ENCODE results near the gene SLC6A5. TPM values are rescaled to one million over a fixed set of nuclear protein-coding genes. Genes with fewer than 3 reads are reported as not detected.

Gene SLC6A5
- total RNA-seq, 4 donors from 2014 or later = not detected

DNA sequence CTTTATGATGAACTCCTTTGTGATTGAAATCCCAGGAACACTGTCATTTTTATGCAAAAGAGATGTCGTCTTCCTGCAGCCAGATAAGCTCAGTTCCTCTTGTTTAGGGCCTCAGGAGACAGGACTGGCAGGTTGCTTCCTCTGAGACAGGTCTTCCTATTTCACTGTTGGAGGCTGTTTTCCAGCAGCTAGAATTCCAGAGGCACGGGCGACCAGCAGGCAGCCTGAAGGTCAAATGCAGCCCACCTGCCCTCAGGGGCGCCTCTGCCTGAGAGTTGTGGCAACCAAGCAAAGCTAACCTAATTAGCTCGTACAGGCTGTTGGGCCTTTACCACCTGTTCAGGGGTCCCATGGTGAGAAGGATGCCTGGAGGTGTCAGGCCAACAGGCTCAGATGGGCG is 22.3 kb downstream of the SLC6A5 start:
- Histone ChIP-seq H3K36me3 (no peaks in the 10 kb centered on the region), H3K4me1 (no peaks in the 10 kb centered on the region), H3K27me3 (peaks cover 0 to 15% (median 0%) of the 10 kb centered on the region in 4 donors), H3K9me3 (no peaks in the 10 kb centered on the region), H3K27ac (replicated peaks in 1 of 4) (no peak overlapping the region), H3K4me3 (no peak overlapping the region)
- WGBS = 33% methylated on average over 6 of the region's 6 CpGs
- intact Hi-C loops (cut with DNase I) = no loop called here
- TF ChIP-seq EP300 (IDR thresholded peaks at IDR 0.05) (no peak), POLR2AphosphoS5 (IDR thresholded peaks at IDR 0.05) (no peak), POLR2A (IDR thresholded peaks at IDR 0.05; ENCODE audit: low read depth) (no peak)
- TF ChIP-seq, protein P1, sequence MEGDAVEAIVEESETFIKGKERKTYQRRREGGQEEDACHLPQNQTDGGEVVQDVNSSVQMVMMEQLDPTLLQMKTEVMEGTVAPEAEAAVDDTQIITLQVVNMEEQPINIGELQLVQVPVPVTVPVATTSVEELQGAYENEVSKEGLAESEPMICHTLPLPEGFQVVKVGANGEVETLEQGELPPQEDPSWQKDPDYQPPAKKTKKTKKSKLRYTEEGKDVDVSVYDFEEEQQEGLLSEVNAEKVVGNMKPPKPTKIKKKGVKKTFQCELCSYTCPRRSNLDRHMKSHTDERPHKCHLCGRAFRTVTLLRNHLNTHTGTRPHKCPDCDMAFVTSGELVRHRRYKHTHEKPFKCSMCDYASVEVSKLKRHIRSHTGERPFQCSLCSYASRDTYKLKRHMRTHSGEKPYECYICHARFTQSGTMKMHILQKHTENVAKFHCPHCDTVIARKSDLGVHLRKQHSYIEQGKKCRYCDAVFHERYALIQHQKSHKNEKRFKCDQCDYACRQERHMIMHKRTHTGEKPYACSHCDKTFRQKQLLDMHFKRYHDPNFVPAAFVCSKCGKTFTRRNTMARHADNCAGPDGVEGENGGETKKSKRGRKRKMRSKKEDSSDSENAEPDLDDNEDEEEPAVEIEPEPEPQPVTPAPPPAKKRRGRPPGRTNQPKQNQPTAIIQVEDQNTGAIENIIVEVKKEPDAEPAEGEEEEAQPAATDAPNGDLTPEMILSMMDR (IDR thresholded peaks at IDR 0.05) = no peak
- no peak for DNase-seq (ENCODE audit: extremely low spot score)

DNA sequence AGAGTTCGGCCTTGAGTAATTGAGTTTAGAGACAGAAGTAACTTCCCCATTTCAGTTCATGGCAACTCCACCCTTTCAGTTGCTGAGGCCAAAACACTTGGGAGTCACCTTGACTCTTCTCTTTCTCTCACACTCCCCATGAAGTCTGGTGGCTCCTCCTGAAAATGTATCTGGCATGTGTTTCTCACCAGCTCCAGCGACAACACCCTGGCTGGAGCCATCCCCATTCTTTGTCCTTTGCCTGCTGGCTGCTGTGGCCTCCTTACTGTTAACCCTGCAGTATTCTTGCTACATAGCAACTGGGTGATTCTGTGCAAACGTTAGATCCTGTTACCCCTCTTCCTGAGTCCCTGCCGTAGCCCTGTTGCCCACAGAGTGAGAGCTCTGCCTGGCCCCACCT is 23.8 kb downstream of the SLC6A5 start:
- H3K4me1 ChIP-seq = no peaks in the 10 kb centered on the region
- WGBS = 42% methylated on average over 4 of the region's 4 CpGs
- H3K4me3 ChIP-seq = no peak overlapping the region
- H3K9me3 ChIP-seq = no peaks in the 10 kb centered on the region
- no peaks in the 10 kb centered on the region for H3K36me3 ChIP-seq
- H3K27me3 ChIP-seq = peaks cover 0 to 3% (median 0%) of the 10 kb centered on the region in 4 donors
- no peak for DNase-seq (ENCODE audit: extremely low spot score)
- intact Hi-C loops (cut with DNase I) = no loop called here
- TF ChIP-seq EP300 (IDR thresholded peaks at IDR 0.05) = no peak
- TF ChIP-seq, protein P1 (IDR thresholded peaks at IDR 0.05) = no peak
- TF ChIP-seq POLR2A (IDR thresholded peaks at IDR 0.05; ENCODE audit: low read depth) = no peak
- no peak for TF ChIP-seq POLR2AphosphoS5 (IDR thresholded peaks at IDR 0.05)
- no peak overlapping the region for H3K27ac ChIP-seq (replicated peaks in 1 of 4)

DNA sequence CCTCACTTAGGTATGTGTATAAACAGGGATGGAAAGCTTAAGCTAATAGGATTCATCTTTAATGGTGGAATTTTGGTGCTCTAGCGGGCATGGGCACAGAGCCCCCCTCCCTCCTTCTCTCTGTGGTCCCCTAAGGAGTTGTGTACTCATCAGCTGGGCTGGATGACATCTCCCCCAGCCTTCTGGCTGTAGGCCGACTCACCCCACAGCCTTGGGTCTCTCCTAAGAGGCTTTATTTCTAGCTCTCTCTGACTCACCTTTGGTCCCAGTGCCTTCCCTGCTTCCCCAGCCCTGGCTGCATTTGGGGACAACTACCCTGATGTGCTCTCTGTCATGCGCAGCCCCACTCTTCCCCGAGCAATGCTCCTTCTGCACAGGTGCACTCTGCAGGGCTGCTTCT is 26.9 kb downstream of the SLC6A5 start:
- H3K36me3 ChIP-seq = no peaks in the 10 kb centered on the region
- H3K9me3 ChIP-seq = no peaks in the 10 kb centered on the region
- peaks cover 0 to 3% (median 0%) of the 10 kb centered on the region in 4 donors for H3K27me3 ChIP-seq
- WGBS = 66% methylated on average over 4 of the region's 4 CpGs
- DNase-seq (ENCODE audit: extremely low spot score) = no peak
- no peak overlapping the region for H3K27ac ChIP-seq (replicated peaks in 1 of 4)
- TF ChIP-seq POLR2A (IDR thresholded peaks at IDR 0.05; ENCODE audit: low read depth) (no peak), POLR2AphosphoS5 (IDR thresholded peaks at IDR 0.05) (no peak), EP300 (IDR thresholded peaks at IDR 0.05) (no peak)
- TF ChIP-seq, protein P1 (IDR thresholded peaks at IDR 0.05) = no peak
- no peak overlapping the region for H3K4me3 ChIP-seq
- H3K4me1 ChIP-seq = no peaks in the 10 kb centered on the region
- intact Hi-C loops (cut with DNase I) = no loop called here

DNA sequence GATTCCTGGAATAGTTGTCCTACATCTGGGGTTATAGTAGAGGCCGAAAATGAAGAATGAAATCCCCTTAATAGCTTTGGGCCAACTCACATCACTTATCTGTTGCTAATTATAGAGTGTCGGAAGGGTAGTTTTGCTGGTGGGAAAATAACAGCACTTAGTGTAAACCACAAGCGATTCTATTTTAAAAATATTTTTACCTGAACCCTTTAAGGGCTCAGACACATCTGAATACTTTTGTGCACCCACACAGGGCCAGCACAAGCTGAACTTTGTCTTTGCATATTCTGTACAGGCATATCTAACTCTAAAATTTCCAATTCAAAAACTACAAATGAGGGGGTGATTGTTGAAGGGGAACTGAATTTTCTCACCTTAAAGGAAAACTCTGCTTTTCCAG is 27.6 kb downstream of the SLC6A5 start:
- H3K4me3 ChIP-seq = no peak overlapping the region
- no peak for DNase-seq (ENCODE audit: extremely low spot score)
- WGBS = 71% methylated on average over 3 of the region's 3 CpGs
- intact Hi-C loops (cut with DNase I) = no loop called here
- H3K4me1 ChIP-seq = no peaks in the 10 kb centered on the region
- no peaks in the 10 kb centered on the region for H3K9me3 ChIP-seq
- no peak for TF ChIP-seq POLR2AphosphoS5 (IDR thresholded peaks at IDR 0.05)
- no peak for TF ChIP-seq POLR2A (IDR thresholded peaks at IDR 0.05; ENCODE audit: low read depth)
- no peak for TF ChIP-seq EP300 (IDR thresholded peaks at IDR 0.05)
- TF ChIP-seq, protein P1 (IDR thresholded peaks at IDR 0.05) = no peak
- no peak overlapping the region for H3K27ac ChIP-seq (replicated peaks in 1 of 4)
- H3K36me3 ChIP-seq = no peaks in the 10 kb centered on the region
- peaks cover 0 to 3% (median 0%) of the 10 kb centered on the region in 4 donors for H3K27me3 ChIP-seq

DNA sequence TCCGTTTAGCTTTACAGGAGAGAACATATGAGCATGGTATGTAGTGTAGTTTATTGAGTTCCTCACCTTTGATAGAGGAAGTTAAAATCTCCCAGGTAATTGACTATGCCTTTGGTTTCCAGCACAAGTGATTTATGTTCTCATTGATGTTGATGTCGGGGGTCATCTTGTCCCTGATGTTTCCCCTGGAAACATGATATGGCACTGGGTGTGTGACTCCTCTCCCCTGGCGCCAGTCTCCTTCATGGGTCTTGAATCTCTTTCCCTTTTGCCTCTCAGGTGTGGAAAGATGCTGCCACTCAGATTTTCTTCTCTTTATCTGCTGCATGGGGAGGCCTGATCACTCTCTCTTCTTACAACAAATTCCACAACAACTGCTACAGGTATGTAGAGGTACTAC is 28.3 kb downstream of the SLC6A5 start:
- H3K27ac ChIP-seq (replicated peaks in 1 of 4) = no peak overlapping the region
- H3K9me3 ChIP-seq = no peaks in the 10 kb centered on the region
- peaks cover 0 to 3% (median 0%) of the 10 kb centered on the region in 4 donors for H3K27me3 ChIP-seq
- TF ChIP-seq POLR2AphosphoS5 (IDR thresholded peaks at IDR 0.05) (no peak), EP300 (IDR thresholded peaks at IDR 0.05) (no peak), POLR2A (IDR thresholded peaks at IDR 0.05; ENCODE audit: low read depth) (no peak)
- TF ChIP-seq, protein P1 (IDR thresholded peaks at IDR 0.05) = no peak
- no peaks in the 10 kb centered on the region for H3K4me1 ChIP-seq
- no peak for DNase-seq (ENCODE audit: extremely low spot score)
- no peaks in the 10 kb centered on the region for H3K36me3 ChIP-seq
- intact Hi-C loops (cut with DNase I) = no loop called here
- H3K4me3 ChIP-seq = no peak overlapping the region
- 54% methylated on average over 3 of the region's 3 CpGs for WGBS
